HG03108 (cell line): ENCODE data around the gene DLEC1.
A peak's percentile ranks its signal among the peaks of the same experiment; 100 is the strongest.
"Not testable (repeated sequence)": the region's sequence is repeated elsewhere in the genome, so short reads cannot be mapped to it uniquely, and the experiment has no call there.

Experiments
- ATAC-seq: cut with Tn5 transposase; IDR thresholded peaks from one replicate; pipeline ENCODE4 v1.9.1; 2021; ENCODE audit warnings: moderate library complexity; ENCODE audit not compliant: unreplicated experiment

DLEC1 gene

GRCh38 chr3:38135621-38136277 is 96.7 kb downstream of the DLEC1 start:
- ATAC-seq = not testable (repeated sequence)

GRCh38 chr3:38136393-38136776 is 97.4 kb downstream of the DLEC1 start:
- ATAC-seq = no peak

GRCh38 chr3:38136777-38137614 is 98.0 kb downstream of the DLEC1 start, which contains the start of gene ACAA1:
TSS of gene ACAA1 (minus strand) at chr3:38137127. CDS start at chr3:38137035, 92 bp downstream.
- peak; percentile 85 for ATAC-seq

- no peak for ATAC-seq
Observed at GRCh38 chr3:38137615-38138348, 98.8 kb downstream of the DLEC1 start.

- ATAC-seq = peak; percentile 29
Observed at GRCh38 chr3:38138349-38139190, 99.6 kb downstream of the DLEC1 start, which contains the start of gene MYD88. TSS of gene MYD88 (plus strand) at chr3:38138661. CDS start at chr3:38138701, 40 bp downstream.

- no peak for ATAC-seq
Observed at GRCh38 chr3:38139191-38139590, 100.2 kb downstream of the DLEC1 start.

- no peak for ATAC-seq
Observed at GRCh38 chr3:38139652-38140051, 100.6 kb downstream of the DLEC1 start.

- ATAC-seq = no peak
Observed at GRCh38 chr3:38140326-38141172, 101.5 kb downstream of the DLEC1 start.

- ATAC-seq = no peak
Observed at GRCh38 chr3:38141173-38141951, 102.4 kb downstream of the DLEC1 start.

GRCh38 chr3:38141952-38142273 is 102.9 kb downstream of the DLEC1 start:
- no peak for ATAC-seq

GRCh38 chr3:38142959-38143358 is 104.0 kb downstream of the DLEC1 start:
- ATAC-seq = no peak

- no peak for ATAC-seq
Observed at GRCh38 chr3:38143511-38143910, 104.5 kb downstream of the DLEC1 start.

GRCh38 chr3:38146504-38146903 is 107.5 kb downstream of the DLEC1 start:
- ATAC-seq = no peak

GRCh38 chr3:38147421-38147820 is 108.4 kb downstream of the DLEC1 start:
- ATAC-seq = no peak

- no peak for ATAC-seq
Observed at GRCh38 chr3:38148311-38148882, 109.4 kb downstream of the DLEC1 start.

- ATAC-seq = no peak
Observed at GRCh38 chr3:38149708-38150107, 110.7 kb downstream of the DLEC1 start.

GRCh38 chr3:38150780-38151528 is 111.9 kb downstream of the DLEC1 start:
- ATAC-seq = no peak

GRCh38 chr3:38151667-38152265 is 112.8 kb downstream of the DLEC1 start:
- ATAC-seq = no peak
